BJ (cell line): ENCODE results near the gene ERN2. TPM values are rescaled to one million over a fixed set of nuclear protein-coding genes. Genes with fewer than 3 reads are reported as not detected.

Experiments used
- CTCF ChIA-PET: fragments of 350-600 bp; formaldehyde crosslinking; extraction: SDS; loops from one replicate; lab custom pipeline; 2021; ENCODE audit warnings: antibody characterized with exemption, inconsistent platforms; lab: Yijun Ruan, JAX
- POLR2A ChIA-PET: fragments of 300-600 bp; sonication (Branson Sonifier 250); formaldehyde crosslinking; extraction: SDS; loops from one replicate; lab custom pipeline; 2021; ENCODE audit warnings: antibody characterized with exemption; lab: Charles Lee
- DNase-seq: peaks from one replicate; pipeline ENCODE4 v3.0.0-alpha.2; 2011; ENCODE audit warnings: low read depth
- H3K27me3 ChIP-seq: 2 replicates; pipeline ENCODE4 v1.6.0; 2011; ENCODE audit warnings: low read length; ENCODE audit not compliant: control insufficient read depth, insufficient read depth
- H3K36me3 ChIP-seq: 2 replicates; pipeline ENCODE4 v1.5.1; 2011; ENCODE audit warnings: low read length; ENCODE audit not compliant: control insufficient read depth, insufficient read depth
- H3K4me3 ChIP-seq: 2 replicates; pipeline ENCODE4 v1.5.1; 2011; ENCODE audit warnings: low read depth, mild to moderate bottlenecking, control low read depth, low read length
- polyA plus RNA-seq: library from polyadenylated mRNA; depleted of rRNA; stranded (reverse); fragments of >200 nt; gene quantifications from 2 replicates; pipeline ENCODE4 v1.2.3, GENCODE V29; 2011
- TF ChIP-seq, protein P1 (sequence below): IDR thresholded peaks from 2 replicates; pipeline ENCODE4 v1.5.1; 2011; ENCODE audit warnings: low read depth, mild to moderate bottlenecking, control low read depth, inconsistent platforms, low read length, moderate library complexity; ENCODE audit not compliant: insufficient read depth

ERN2 gene
- polyA plus RNA-seq, 1 experiment, result 0.23 TPM

DNA sequence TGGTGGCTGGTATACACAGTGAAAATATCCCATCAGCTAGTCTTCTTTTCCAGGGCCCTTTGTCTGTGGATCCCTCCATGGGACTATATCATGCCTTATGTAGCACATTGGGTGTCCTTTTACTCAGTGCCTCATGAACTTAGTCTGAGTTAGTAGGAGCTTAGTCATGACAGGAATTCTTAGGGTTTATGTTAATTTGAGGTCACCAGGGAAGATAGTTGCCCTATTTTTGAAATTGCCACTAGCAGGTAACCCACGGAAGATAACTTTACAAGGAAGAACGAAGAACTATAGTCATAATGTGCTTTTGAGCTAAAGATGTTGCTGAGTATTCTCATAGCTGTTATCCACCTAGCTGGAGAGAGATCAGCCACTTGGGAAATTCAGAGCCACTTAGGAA lies 49.1 kb downstream of the ERN2 start:
- H3K4me3 ChIP-seq, result no peak overlapping the region
- no peak for DNase-seq
- no peaks in the 10 kb centered on the region for H3K27me3 ChIP-seq
- TF ChIP-seq, protein P1, sequence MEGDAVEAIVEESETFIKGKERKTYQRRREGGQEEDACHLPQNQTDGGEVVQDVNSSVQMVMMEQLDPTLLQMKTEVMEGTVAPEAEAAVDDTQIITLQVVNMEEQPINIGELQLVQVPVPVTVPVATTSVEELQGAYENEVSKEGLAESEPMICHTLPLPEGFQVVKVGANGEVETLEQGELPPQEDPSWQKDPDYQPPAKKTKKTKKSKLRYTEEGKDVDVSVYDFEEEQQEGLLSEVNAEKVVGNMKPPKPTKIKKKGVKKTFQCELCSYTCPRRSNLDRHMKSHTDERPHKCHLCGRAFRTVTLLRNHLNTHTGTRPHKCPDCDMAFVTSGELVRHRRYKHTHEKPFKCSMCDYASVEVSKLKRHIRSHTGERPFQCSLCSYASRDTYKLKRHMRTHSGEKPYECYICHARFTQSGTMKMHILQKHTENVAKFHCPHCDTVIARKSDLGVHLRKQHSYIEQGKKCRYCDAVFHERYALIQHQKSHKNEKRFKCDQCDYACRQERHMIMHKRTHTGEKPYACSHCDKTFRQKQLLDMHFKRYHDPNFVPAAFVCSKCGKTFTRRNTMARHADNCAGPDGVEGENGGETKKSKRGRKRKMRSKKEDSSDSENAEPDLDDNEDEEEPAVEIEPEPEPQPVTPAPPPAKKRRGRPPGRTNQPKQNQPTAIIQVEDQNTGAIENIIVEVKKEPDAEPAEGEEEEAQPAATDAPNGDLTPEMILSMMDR, result no peak
- peaks cover 22% of the 10 kb centered on the region for H3K36me3 ChIP-seq
- ChIA-PET CTCF (interaction anchor here (0.5 to 2.2 kb wide), 3 partner anchors 12 to 25 kb away, joined by 3 to 7 read pairs (median 5); partner anchors contain the start of gene PLK1), POLR2A (no interaction called here)

DNA sequence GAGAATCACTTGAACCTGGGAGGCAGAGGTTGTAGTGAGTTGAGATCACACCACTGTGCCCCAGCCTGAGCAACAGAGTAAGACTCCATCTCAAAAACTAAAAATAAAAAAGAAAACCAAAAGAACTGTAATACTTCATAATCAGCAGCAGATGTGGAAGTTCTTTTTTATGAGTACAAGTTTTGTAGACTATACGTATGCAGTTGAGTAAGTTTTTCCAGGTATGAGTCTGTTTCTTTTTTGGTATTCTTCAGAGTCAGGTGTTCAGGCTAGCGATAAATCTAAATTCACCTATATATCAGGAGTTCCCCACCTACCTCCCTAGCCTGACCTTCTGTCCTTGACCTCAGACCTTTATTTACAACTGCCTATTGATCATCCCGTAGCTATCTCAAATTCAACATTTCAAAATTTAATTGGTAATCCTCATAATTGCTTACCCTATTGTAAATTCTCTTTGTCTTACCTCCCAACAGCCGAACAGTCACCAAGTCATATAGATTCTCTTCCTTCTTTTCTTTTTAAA lies 61.0 kb downstream of the ERN2 start:
- Histone ChIP-seq H3K4me3 (no peak overlapping the region), H3K27me3 (no peaks in the 10 kb centered on the region), H3K36me3 (no peaks in the 10 kb centered on the region; the same call in 1 of the 2 replicates)
- POLR2A ChIA-PET, result no interaction called here
- TF ChIP-seq, protein P1, result no peak
- CTCF ChIA-PET, result interaction anchor here (0.5 kb wide), 1 partner anchor 46 kb away, joined by 3 read pairs; no protein-coding TSS in a partner anchor
- DNase-seq, result no peak

DNA sequence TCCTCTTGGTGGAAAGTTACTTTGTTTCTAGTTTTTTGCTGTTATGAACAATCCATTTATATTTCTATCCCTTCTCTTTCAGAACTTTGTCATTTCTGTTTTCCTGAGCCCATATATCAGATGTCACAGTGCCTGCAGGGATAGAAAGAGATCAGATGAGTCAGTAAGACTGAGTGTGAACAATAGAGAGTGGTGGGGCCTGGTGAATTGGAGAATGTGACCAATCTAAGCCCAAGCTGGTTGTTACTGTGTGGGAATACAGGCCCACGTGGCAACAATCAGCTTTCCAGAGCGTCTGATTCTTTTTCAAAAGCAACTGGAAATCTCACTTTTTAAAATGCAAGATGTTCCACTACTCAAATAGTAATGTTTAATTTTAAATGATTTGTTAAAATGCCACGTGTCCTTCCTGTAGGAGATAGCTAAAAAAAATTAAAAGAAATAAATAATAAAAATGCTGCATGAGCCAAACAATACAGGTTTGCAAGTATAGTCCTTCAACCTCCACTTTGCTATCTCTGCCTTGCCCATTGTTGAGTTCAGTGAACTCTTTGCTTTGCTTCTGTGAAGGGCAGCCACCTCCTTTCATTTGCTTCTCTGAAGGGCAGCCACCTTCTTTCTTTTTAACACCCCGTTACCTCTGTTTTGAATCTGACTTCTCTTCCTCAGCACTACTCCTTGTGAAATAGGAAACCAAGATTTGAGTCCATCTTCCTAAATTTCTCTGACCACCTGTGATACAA lies 62.2 kb downstream of the ERN2 start:
- ChIA-PET POLR2A (no interaction called here), CTCF (no interaction called here)
- TF ChIP-seq, protein P1, result no peak
- Histone ChIP-seq H3K27me3 (no peaks in the 10 kb centered on the region), H3K36me3 (no peaks in the 10 kb centered on the region; the same call in 1 of the 2 replicates), H3K4me3 (no peak overlapping the region)
- DNase-seq, result no peak

DNA sequence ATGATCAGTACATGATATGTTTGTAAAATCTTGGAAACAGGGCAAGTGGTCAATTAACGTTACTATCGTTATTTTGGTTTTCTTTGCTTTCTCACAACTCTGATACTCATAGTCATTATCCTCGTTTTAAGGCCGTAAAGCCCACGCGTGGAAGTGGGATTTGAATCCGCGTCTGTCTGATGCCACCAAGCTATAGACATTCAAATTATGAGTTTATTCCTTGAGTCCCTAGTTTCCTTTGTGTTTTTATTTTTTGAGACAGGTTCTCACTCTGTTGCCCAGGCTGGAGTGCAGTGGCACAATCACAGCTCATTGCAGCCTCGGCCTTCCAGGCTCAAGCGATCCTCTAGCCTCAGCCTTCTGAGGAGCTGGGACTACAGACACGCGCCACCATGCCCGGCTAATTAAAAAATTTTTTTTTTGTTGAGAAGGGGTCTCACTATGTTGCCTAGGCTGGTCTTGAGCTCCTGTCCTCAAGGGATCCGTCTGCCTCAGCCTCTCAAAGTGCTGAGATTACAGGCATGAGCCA lies 70.7 kb downstream of the ERN2 start:
- CTCF ChIA-PET, result no interaction called here
- H3K36me3 ChIP-seq, result peaks cover 4% of the 10 kb centered on the region; the same call in 1 of the 2 replicates
- no peak for DNase-seq
- POLR2A ChIA-PET, result interaction anchor here (0.7 kb wide), 1 partner anchor 31 kb away, joined by 3 read pairs; no protein-coding TSS in a partner anchor
- TF ChIP-seq, protein P1, result no peak
- H3K4me3 ChIP-seq, result peak overlapping the region; percentile 99
- no peaks in the 10 kb centered on the region for H3K27me3 ChIP-seq
